22Rv1 (cell line): Measurements from ENCODE around the gene ASTN2.

Source experiments
- ZFX ChIP-seq: fragments of 450-650 bp; IDR thresholded peaks from 2 replicates; pipeline ENCODE4 v1.6.1; 2017; ENCODE audit warnings: antibody characterized with exemption, borderline replicate concordance
- TF ChIP-seq, protein P1 (sequence below): fragments of 450-650 bp; IDR thresholded peaks from 2 replicates; pipeline ENCODE4 v1.5.1; 2017; ENCODE audit warnings: mild to moderate bottlenecking

- TF ChIP-seq, protein P1, sequence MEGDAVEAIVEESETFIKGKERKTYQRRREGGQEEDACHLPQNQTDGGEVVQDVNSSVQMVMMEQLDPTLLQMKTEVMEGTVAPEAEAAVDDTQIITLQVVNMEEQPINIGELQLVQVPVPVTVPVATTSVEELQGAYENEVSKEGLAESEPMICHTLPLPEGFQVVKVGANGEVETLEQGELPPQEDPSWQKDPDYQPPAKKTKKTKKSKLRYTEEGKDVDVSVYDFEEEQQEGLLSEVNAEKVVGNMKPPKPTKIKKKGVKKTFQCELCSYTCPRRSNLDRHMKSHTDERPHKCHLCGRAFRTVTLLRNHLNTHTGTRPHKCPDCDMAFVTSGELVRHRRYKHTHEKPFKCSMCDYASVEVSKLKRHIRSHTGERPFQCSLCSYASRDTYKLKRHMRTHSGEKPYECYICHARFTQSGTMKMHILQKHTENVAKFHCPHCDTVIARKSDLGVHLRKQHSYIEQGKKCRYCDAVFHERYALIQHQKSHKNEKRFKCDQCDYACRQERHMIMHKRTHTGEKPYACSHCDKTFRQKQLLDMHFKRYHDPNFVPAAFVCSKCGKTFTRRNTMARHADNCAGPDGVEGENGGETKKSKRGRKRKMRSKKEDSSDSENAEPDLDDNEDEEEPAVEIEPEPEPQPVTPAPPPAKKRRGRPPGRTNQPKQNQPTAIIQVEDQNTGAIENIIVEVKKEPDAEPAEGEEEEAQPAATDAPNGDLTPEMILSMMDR, result no peak
- TF ChIP-seq ZFX, result no peak
Measured at GRCh38 chr9:117008876-117009275, 406.0 kb downstream of the ASTN2 start.
